Astrocyte (in vitro differentiated cells and primary cell): Measurements from ENCODE around the gene DGKB. TPM values are rescaled to one million over a fixed set of nuclear protein-coding genes. Genes with fewer than 3 reads are reported as not detected.

Source experiments
- DNase-seq: peaks from one replicate; pipeline ENCODE4 v3.0.0-alpha.2; 2010; ENCODE audit warnings: low read depth
- FAIRE-seq: peaks from 2 replicates; lab custom pipeline; 2011; peaks lifted over from hg19 to GRCh38; lab: Jason Lieb, UNC
- H2AFZ ChIP-seq: 2 replicates; pipeline ENCODE4 v1.6.0; 2012; ENCODE audit warnings: low read depth, low read length, inconsistent platforms
- H3K27ac ChIP-seq: 2 replicates; pipeline ENCODE4 v1.5.1; 2011; ENCODE audit warnings: low read depth, low read length, inconsistent platforms
- H3K27me3 ChIP-seq: 2 replicates; pipeline ENCODE4 v1.6.0; 2011; ENCODE audit warnings: low read length, inconsistent platforms; ENCODE audit not compliant: insufficient read depth
- H3K36me3 ChIP-seq: 2 replicates; pipeline ENCODE4 v1.5.1; 2011; ENCODE audit warnings: low read length, inconsistent platforms; ENCODE audit not compliant: insufficient read depth
- H3K4me1 ChIP-seq: 2 replicates; pipeline ENCODE4 v1.5.1; 2011; ENCODE audit warnings: low read length, inconsistent platforms; ENCODE audit not compliant: insufficient read depth
- H3K4me2 ChIP-seq: 2 replicates; pipeline ENCODE4 v1.6.0; 2012; ENCODE audit warnings: low read length, inconsistent platforms
- H3K4me3 ChIP-seq: 2 replicates; pipeline ENCODE4 v1.5.1; 2011; ENCODE audit warnings: low read depth, mild to moderate bottlenecking, low read length, inconsistent platforms; ENCODE audit not compliant: insufficient read depth
- H3K79me2 ChIP-seq: 2 replicates; pipeline ENCODE4 v1.6.0; 2012; ENCODE audit warnings: mild to moderate bottlenecking, low read length, inconsistent platforms; ENCODE audit not compliant: insufficient read depth
- H3K9ac ChIP-seq: 2 replicates; pipeline ENCODE4 v1.6.0; 2012; ENCODE audit warnings: mild to moderate bottlenecking, low read length, inconsistent platforms
- H3K9me3 ChIP-seq: 2 replicates; pipeline ENCODE4 v1.5.1; 2012; ENCODE audit warnings: low read depth, mild to moderate bottlenecking, low read length, inconsistent platforms; ENCODE audit not compliant: insufficient read depth
- H4K20me1 ChIP-seq: 2 replicates; pipeline ENCODE4 v1.6.0; 2012; ENCODE audit warnings: low read length, inconsistent platforms; ENCODE audit not compliant: insufficient read depth
- H3K27ac Mint-ChIP-seq: one replicate; pipeline ENCODE4 v1.8.0; 2021; ENCODE audit warnings: mild to moderate bottlenecking, mixed read lengths; ENCODE audit not compliant: unreplicated experiment
- H3K27me3 Mint-ChIP-seq: one replicate; pipeline ENCODE4 v1.8.0; 2021; ENCODE audit warnings: low read depth, mixed read lengths; ENCODE audit not compliant: unreplicated experiment
- H3K36me3 Mint-ChIP-seq: one replicate; pipeline ENCODE4 v1.8.0; 2021; ENCODE audit warnings: low read depth, mixed read lengths; ENCODE audit not compliant: unreplicated experiment
- H3K4me1 Mint-ChIP-seq: one replicate; pipeline ENCODE4 v1.8.0; 2021; ENCODE audit warnings: low read depth, mixed read lengths; ENCODE audit not compliant: unreplicated experiment
- H3K4me3 Mint-ChIP-seq: one replicate; pipeline ENCODE4 v1.8.0; 2021; ENCODE audit warnings: mild to moderate bottlenecking, moderate library complexity, mixed read lengths; ENCODE audit not compliant: unreplicated experiment
- H3K9me3 Mint-ChIP-seq: one replicate; pipeline ENCODE4 v1.8.0; 2021; ENCODE audit warnings: mild to moderate bottlenecking, mixed read lengths; ENCODE audit not compliant: unreplicated experiment
- EZH2 ChIP-seq: IDR thresholded peaks from 2 replicates; pipeline ENCODE4 v1.6.1; 2012; ENCODE audit warnings: mild to moderate bottlenecking, low read length, inconsistent platforms; ENCODE audit not compliant: insufficient read depth
- total RNA-seq: library from RNA; stranded (reverse); gene quantifications from 2 replicates; pipeline ENCODE4 v1.2.1, GENCODE V29; 2021
- TF ChIP-seq, protein P1 (sequence below): IDR thresholded peaks from 2 replicates; pipeline ENCODE4 v1.5.1; 2011; ENCODE audit warnings: low read depth, mild to moderate bottlenecking, inconsistent platforms, low read length, moderate library complexity; ENCODE audit not compliant: insufficient read depth

DGKB gene
- total RNA-seq, 1 donor from 2014 or later = 0.39 TPM

DNA sequence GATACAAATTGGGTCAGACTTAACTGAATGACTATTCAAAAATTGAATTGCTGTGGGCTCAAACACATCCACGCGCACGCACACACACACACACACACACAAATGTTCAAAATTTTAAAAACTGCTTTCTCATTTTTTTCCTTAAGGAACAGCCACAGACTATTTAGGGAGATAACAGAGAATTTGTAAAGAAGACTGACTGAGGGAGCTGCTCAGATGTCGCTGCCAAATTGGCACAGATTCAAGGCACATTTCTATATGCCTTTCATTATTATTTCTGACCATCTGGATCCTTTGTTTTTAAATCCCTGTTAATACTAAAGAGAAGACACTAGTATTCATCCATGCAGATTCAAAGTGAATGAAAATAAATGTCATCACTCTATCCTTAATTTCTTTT is 154.8 kb downstream of the DGKB start:
- DNase-seq (no peak), FAIRE-seq (no peak)
- no peak overlapping the region for H3K9ac ChIP-seq
- H3K36me3 ChIP-seq = no peaks in the 10 kb centered on the region
- H2AFZ ChIP-seq = no peak overlapping the region
- H3K27me3 Mint-ChIP-seq = no peaks in the 10 kb centered on the region
- no peaks in the 10 kb centered on the region for H4K20me1 ChIP-seq
- peaks cover 9% of the 10 kb centered on the region for H3K4me1 ChIP-seq
- H3K27me3 ChIP-seq = no peaks in the 10 kb centered on the region
- peak overlapping the region; percentile 2 for H3K4me2 ChIP-seq
- H3K9me3 ChIP-seq = peaks cover 8% of the 10 kb centered on the region
- no peak overlapping the region for H3K4me3 Mint-ChIP-seq
- peaks cover 10% of the 10 kb centered on the region for H3K4me1 Mint-ChIP-seq
- no peak overlapping the region for H3K4me3 ChIP-seq
- TF ChIP-seq, protein P1, sequence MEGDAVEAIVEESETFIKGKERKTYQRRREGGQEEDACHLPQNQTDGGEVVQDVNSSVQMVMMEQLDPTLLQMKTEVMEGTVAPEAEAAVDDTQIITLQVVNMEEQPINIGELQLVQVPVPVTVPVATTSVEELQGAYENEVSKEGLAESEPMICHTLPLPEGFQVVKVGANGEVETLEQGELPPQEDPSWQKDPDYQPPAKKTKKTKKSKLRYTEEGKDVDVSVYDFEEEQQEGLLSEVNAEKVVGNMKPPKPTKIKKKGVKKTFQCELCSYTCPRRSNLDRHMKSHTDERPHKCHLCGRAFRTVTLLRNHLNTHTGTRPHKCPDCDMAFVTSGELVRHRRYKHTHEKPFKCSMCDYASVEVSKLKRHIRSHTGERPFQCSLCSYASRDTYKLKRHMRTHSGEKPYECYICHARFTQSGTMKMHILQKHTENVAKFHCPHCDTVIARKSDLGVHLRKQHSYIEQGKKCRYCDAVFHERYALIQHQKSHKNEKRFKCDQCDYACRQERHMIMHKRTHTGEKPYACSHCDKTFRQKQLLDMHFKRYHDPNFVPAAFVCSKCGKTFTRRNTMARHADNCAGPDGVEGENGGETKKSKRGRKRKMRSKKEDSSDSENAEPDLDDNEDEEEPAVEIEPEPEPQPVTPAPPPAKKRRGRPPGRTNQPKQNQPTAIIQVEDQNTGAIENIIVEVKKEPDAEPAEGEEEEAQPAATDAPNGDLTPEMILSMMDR = no peak
- no peak for TF ChIP-seq EZH2
- H3K36me3 Mint-ChIP-seq = no peaks in the 10 kb centered on the region
- no peak overlapping the region for H3K27ac Mint-ChIP-seq
- H3K27ac ChIP-seq = peak overlapping the region; percentile 38
- H3K79me2 ChIP-seq = no peaks in the 10 kb centered on the region
- no peaks in the 10 kb centered on the region for H3K9me3 Mint-ChIP-seq

DNA sequence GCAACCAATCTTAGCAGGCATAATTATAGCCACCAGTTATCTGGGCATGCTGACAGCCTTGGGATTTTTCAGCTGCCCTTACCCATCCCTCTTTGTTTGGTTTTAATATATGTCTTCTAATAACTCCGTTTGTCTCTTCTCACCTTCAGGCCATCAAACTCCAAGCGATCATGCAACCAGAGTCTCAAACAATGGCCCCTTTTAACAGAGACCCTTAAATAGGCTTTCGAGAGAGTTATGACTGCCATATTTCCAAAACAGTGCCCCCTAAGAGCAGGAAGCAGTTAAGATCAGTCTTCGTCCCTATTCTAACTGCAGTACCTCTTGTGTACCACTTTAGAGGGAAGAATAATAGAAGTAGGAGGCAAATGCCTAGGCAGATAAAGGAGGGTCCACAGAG is 157.5 kb downstream of the DGKB start:
- H3K36me3 ChIP-seq = no peaks in the 10 kb centered on the region
- FAIRE-seq (no peak), DNase-seq (no peak)
- Mint-ChIP-seq H3K4me1 (peaks cover 10% of the 10 kb centered on the region), H3K27ac (no peak overlapping the region), H3K4me3 (no peak overlapping the region), H3K9me3 (peaks cover 7% of the 10 kb centered on the region), H3K27me3 (no peaks in the 10 kb centered on the region), H3K36me3 (no peaks in the 10 kb centered on the region)
- H3K27ac ChIP-seq = no peak overlapping the region
- H3K9ac ChIP-seq = no peak overlapping the region
- no peak overlapping the region for H3K4me3 ChIP-seq
- no peaks in the 10 kb centered on the region for H3K27me3 ChIP-seq
- TF ChIP-seq, protein P1 = no peak
- no peak for TF ChIP-seq EZH2
- H3K79me2 ChIP-seq = no peaks in the 10 kb centered on the region
- no peaks in the 10 kb centered on the region for H4K20me1 ChIP-seq
- no peak overlapping the region for H2AFZ ChIP-seq
- no peak overlapping the region for H3K4me2 ChIP-seq
- peaks cover 12% of the 10 kb centered on the region for H3K9me3 ChIP-seq
- peaks cover 9% of the 10 kb centered on the region for H3K4me1 ChIP-seq

DNA sequence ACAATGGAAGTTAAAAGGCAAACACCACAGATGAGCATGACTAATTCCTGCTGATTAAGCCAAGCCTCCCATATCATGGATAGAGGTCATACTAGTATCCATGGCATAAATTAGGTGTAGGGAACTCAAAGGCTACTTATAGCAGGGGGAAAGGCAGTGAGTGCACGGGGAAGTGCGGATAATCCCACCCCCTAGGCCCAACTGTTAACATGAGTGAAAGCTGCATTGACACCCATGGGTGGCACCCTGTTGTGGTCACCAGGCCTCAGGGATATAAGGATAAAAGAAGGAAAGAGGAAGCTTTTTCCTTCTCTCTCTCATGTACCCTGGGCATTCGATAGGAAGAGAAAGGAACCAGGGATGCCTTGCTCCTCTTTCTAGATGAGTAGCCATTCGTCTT is 161.9 kb downstream of the DGKB start:
- H2AFZ ChIP-seq = no peak overlapping the region
- Mint-ChIP-seq H3K4me3 (no peak overlapping the region), H3K9me3 (peaks cover 7% of the 10 kb centered on the region), H3K36me3 (no peaks in the 10 kb centered on the region), H3K27me3 (no peaks in the 10 kb centered on the region), H3K4me1 (no peaks in the 10 kb centered on the region), H3K27ac (no peak overlapping the region)
- no peak for TF ChIP-seq EZH2
- no peak overlapping the region for H3K4me2 ChIP-seq
- no peak for DNase-seq
- no peaks in the 10 kb centered on the region for H3K27me3 ChIP-seq
- H3K27ac ChIP-seq = no peak overlapping the region
- no peaks in the 10 kb centered on the region for H3K4me1 ChIP-seq
- H4K20me1 ChIP-seq = no peaks in the 10 kb centered on the region
- no peak overlapping the region for H3K4me3 ChIP-seq
- H3K36me3 ChIP-seq = no peaks in the 10 kb centered on the region
- H3K9ac ChIP-seq = no peak overlapping the region
- peaks cover 12% of the 10 kb centered on the region for H3K9me3 ChIP-seq
- H3K79me2 ChIP-seq = no peaks in the 10 kb centered on the region
- FAIRE-seq = no peak
